HG03175 (cell line): ENCODE data around the gene RPP40.
"Not testable (repeated sequence)": the region's sequence is repeated elsewhere in the genome, so short reads cannot be mapped to it uniquely, and the experiment has no call there.

Experiments used
- ATAC-seq: cut with Tn5 transposase; IDR thresholded peaks from one replicate; pipeline ENCODE4 v1.9.1; 2021; ENCODE audit warnings: mild to moderate bottlenecking, moderate library complexity; ENCODE audit not compliant: unreplicated experiment

Gene RPP40

GRCh38 chr6:5020142-5020541 is 16.3 kb upstream of the RPP40 start:
- no peak for ATAC-seq

- ATAC-seq, result no peak
These were observed 10.3 kb upstream of the RPP40 start for GRCh38 chr6:5014072-5014561.

GRCh38 chr6:5012519-5012918 is 8.7 kb upstream of the RPP40 start:
- ATAC-seq, result no peak

- ATAC-seq, result no peak
These were observed 7.5 kb upstream of the RPP40 start for GRCh38 chr6:5011346-5011745.

GRCh38 chr6:5007531-5007930 is 3.7 kb upstream of the RPP40 start:
- ATAC-seq, result no peak

- ATAC-seq, result no peak
These were observed 2.4 kb upstream of the RPP40 start for GRCh38 chr6:5006222-5006621.

GRCh38 chr6:5005038-5005433 is 1.2 kb upstream of the RPP40 start:
- ATAC-seq, result not testable (repeated sequence)

- ATAC-seq, result no peak
These were observed 668 bp upstream of the RPP40 start for GRCh38 chr6:5004373-5005037.

- ATAC-seq, result no peak
These were observed 4.3 kb downstream of the RPP40 start for GRCh38 chr6:4999586-4999985.

GRCh38 chr6:4997862-4998261 is 6.0 kb downstream of the RPP40 start:
- no peak for ATAC-seq

GRCh38 chr6:4994741-4995140 is 9.1 kb downstream of the RPP40 start:
- no peak for ATAC-seq

GRCh38 chr6:4987432-4987831 is 16.4 kb downstream of the RPP40 start:
- no peak for ATAC-seq

- no peak for ATAC-seq
These were observed 16.8 kb downstream of the RPP40 start for GRCh38 chr6:4986999-4987398.

- ATAC-seq, result no peak
These were observed 20.5 kb downstream of the RPP40 start for GRCh38 chr6:4983322-4983721.

GRCh38 chr6:4981761-4982160 is 22.1 kb downstream of the RPP40 start:
- no peak for ATAC-seq

GRCh38 chr6:4979426-4979825 is 24.4 kb downstream of the RPP40 start:
- ATAC-seq, result no peak

- ATAC-seq, result no peak
These were observed 26.4 kb downstream of the RPP40 start for GRCh38 chr6:4977468-4977867.

- no peak for ATAC-seq
These were observed 28.3 kb downstream of the RPP40 start for GRCh38 chr6:4975506-4975905.

GRCh38 chr6:4974962-4975361 is 28.9 kb downstream of the RPP40 start:
- no peak for ATAC-seq

GRCh38 chr6:4973982-4974745 is 29.7 kb downstream of the RPP40 start:
- ATAC-seq, result no peak

- ATAC-seq, result no peak
These were observed 30.4 kb downstream of the RPP40 start for GRCh38 chr6:4973415-4973814.

- no peak for ATAC-seq
These were observed 31.4 kb downstream of the RPP40 start for GRCh38 chr6:4972438-4972837.
